Breast epithelium (tissue), 3 donors: Measurements from ENCODE around the gene SBDS.
"Not testable (repeated sequence)": the region's sequence is repeated elsewhere in the genome, so short reads cannot be mapped to it uniquely, and the experiment has no call there.

Source experiments
- CTCF ChIP-seq, 3 donors: fragments of 450-650 bp; IDR thresholded peaks; one replicate each; pipeline ENCODE4 v1.5.1; 2016 to 2017; ENCODE audit warnings: antibody characterized with exemption in 3 of 3, mild to moderate bottlenecking in 3 of 3, moderate library complexity in 3 of 3
- POLR2AphosphoS5 ChIP-seq, 3 donors: sonication (generic); formaldehyde crosslinking; IDR thresholded peaks; one replicate each; pipeline ENCODE4 v1.6.1; 2017; ENCODE audit warnings: antibody characterized with exemption in 3 of 3

- not testable (repeated sequence) for TF ChIP-seq POLR2AphosphoS5, CTCF (IDR thresholded peaks at IDR 0.05)
Measured at GRCh38 chr7:66978312-66978711, 17.1 kb downstream of the SBDS start.
